Activated naive CD8-positive, alpha-beta T cell (primary cell): Measurements from ENCODE around the gene GRIN2C.

Source experiments
- H3K27ac Mint-ChIP-seq: one replicate; pipeline ENCODE4 v1.8.0; 2021; ENCODE audit warnings: mixed read lengths
- H3K27me3 Mint-ChIP-seq: one replicate; pipeline ENCODE4 v1.8.0; 2021; ENCODE audit warnings: mixed read lengths
- H3K36me3 Mint-ChIP-seq: one replicate; pipeline ENCODE4 v1.8.0; 2021; ENCODE audit warnings: mixed read lengths
- H3K4me1 Mint-ChIP-seq: one replicate; pipeline ENCODE4 v1.8.0; 2021; ENCODE audit warnings: low read depth, mixed read lengths
- H3K4me3 Mint-ChIP-seq: one replicate; pipeline ENCODE4 v1.8.0; 2021; ENCODE audit warnings: mild to moderate bottlenecking, mixed read lengths
- H3K9me3 Mint-ChIP-seq: one replicate; pipeline ENCODE4 v1.8.0; 2021; ENCODE audit warnings: low read depth, mixed read lengths

The GRIN2C gene

GRCh38 chr17:74815550-74816370 is 43.9 kb downstream of the GRIN2C start:
- H3K9me3 Mint-ChIP-seq: no peaks in the 10 kb centered on the region
- H3K27me3 Mint-ChIP-seq: no peaks in the 10 kb centered on the region
- no peak overlapping the region for H3K27ac Mint-ChIP-seq
- peaks cover 1% of the 10 kb centered on the region for H3K36me3 Mint-ChIP-seq
- no peaks in the 10 kb centered on the region for H3K4me1 Mint-ChIP-seq
- H3K4me3 Mint-ChIP-seq: no peak overlapping the region

GRCh38 chr17:74815067-74815466 is 44.6 kb downstream of the GRIN2C start:
- no peak overlapping the region for H3K27ac Mint-ChIP-seq
- H3K36me3 Mint-ChIP-seq: peaks cover 4% of the 10 kb centered on the region
- no peak overlapping the region for H3K4me3 Mint-ChIP-seq
- no peaks in the 10 kb centered on the region for H3K4me1 Mint-ChIP-seq
- no peaks in the 10 kb centered on the region for H3K27me3 Mint-ChIP-seq
- H3K9me3 Mint-ChIP-seq: no peaks in the 10 kb centered on the region

GRCh38 chr17:74814453-74814852 is 45.2 kb downstream of the GRIN2C start:
- Mint-ChIP-seq H3K4me3 (no peak overlapping the region), H3K4me1 (no peaks in the 10 kb centered on the region), H3K27me3 (no peaks in the 10 kb centered on the region), H3K9me3 (no peaks in the 10 kb centered on the region), H3K36me3 (peaks cover 6% of the 10 kb centered on the region), H3K27ac (no peak overlapping the region)

GRCh38 chr17:74812109-74813009 is 47.3 kb downstream of the GRIN2C start:
- H3K4me3 Mint-ChIP-seq: no peak overlapping the region
- H3K27ac Mint-ChIP-seq: no peak overlapping the region
- H3K9me3 Mint-ChIP-seq: no peaks in the 10 kb centered on the region
- peaks cover 6% of the 10 kb centered on the region for H3K36me3 Mint-ChIP-seq
- no peaks in the 10 kb centered on the region for H3K4me1 Mint-ChIP-seq
- H3K27me3 Mint-ChIP-seq: no peaks in the 10 kb centered on the region

- Mint-ChIP-seq H3K4me1 (no peaks in the 10 kb centered on the region), H3K9me3 (no peaks in the 10 kb centered on the region), H3K27ac (no peak overlapping the region), H3K27me3 (no peaks in the 10 kb centered on the region), H3K36me3 (peaks cover 6% of the 10 kb centered on the region), H3K4me3 (no peak overlapping the region)
Measured at GRCh38 chr17:74810699-74811485, 48.8 kb downstream of the GRIN2C start.

- no peaks in the 10 kb centered on the region for H3K27me3 Mint-ChIP-seq
- no peaks in the 10 kb centered on the region for H3K9me3 Mint-ChIP-seq
- H3K27ac Mint-ChIP-seq: no peak overlapping the region
- no peak overlapping the region for H3K4me3 Mint-ChIP-seq
- no peaks in the 10 kb centered on the region for H3K4me1 Mint-ChIP-seq
- H3K36me3 Mint-ChIP-seq: peaks cover 6% of the 10 kb centered on the region
Measured at GRCh38 chr17:74808714-74809430, 50.8 kb downstream of the GRIN2C start.

- no peaks in the 10 kb centered on the region for H3K4me1 Mint-ChIP-seq
- no peaks in the 10 kb centered on the region for H3K9me3 Mint-ChIP-seq
- no peak overlapping the region for H3K27ac Mint-ChIP-seq
- H3K27me3 Mint-ChIP-seq: no peaks in the 10 kb centered on the region
- H3K36me3 Mint-ChIP-seq: peaks cover 7% of the 10 kb centered on the region
- no peak overlapping the region for H3K4me3 Mint-ChIP-seq
Measured at GRCh38 chr17:74807925-74808324, 51.8 kb downstream of the GRIN2C start.

- no peaks in the 10 kb centered on the region for H3K9me3 Mint-ChIP-seq
- H3K27me3 Mint-ChIP-seq: no peaks in the 10 kb centered on the region
- no peak overlapping the region for H3K4me3 Mint-ChIP-seq
- no peaks in the 10 kb centered on the region for H3K4me1 Mint-ChIP-seq
- H3K36me3 Mint-ChIP-seq: peaks cover 8% of the 10 kb centered on the region
- H3K27ac Mint-ChIP-seq: no peak overlapping the region
Measured at GRCh38 chr17:74807441-74807840, 52.2 kb downstream of the GRIN2C start.

GRCh38 chr17:74806334-74806733 is 53.4 kb downstream of the GRIN2C start:
- Mint-ChIP-seq H3K27me3 (no peaks in the 10 kb centered on the region), H3K36me3 (peaks cover 10% of the 10 kb centered on the region), H3K27ac (no peak overlapping the region), H3K4me1 (no peaks in the 10 kb centered on the region), H3K4me3 (no peak overlapping the region), H3K9me3 (no peaks in the 10 kb centered on the region)

GRCh38 chr17:74805591-74805991 is 54.1 kb downstream of the GRIN2C start:
- Mint-ChIP-seq H3K27me3 (no peaks in the 10 kb centered on the region), H3K36me3 (peaks cover 7% of the 10 kb centered on the region), H3K27ac (no peak overlapping the region), H3K4me3 (no peak overlapping the region), H3K4me1 (no peaks in the 10 kb centered on the region), H3K9me3 (no peaks in the 10 kb centered on the region)

GRCh38 chr17:74804683-74805082 is 55.0 kb downstream of the GRIN2C start:
- Mint-ChIP-seq H3K36me3 (peaks cover 9% of the 10 kb centered on the region), H3K9me3 (no peaks in the 10 kb centered on the region), H3K27ac (no peak overlapping the region), H3K4me3 (no peak overlapping the region), H3K4me1 (no peaks in the 10 kb centered on the region), H3K27me3 (no peaks in the 10 kb centered on the region)

GRCh38 chr17:74803971-74804370 is 55.7 kb downstream of the GRIN2C start:
- Mint-ChIP-seq H3K4me1 (no peaks in the 10 kb centered on the region), H3K36me3 (peaks cover 11% of the 10 kb centered on the region), H3K27me3 (no peaks in the 10 kb centered on the region), H3K27ac (no peak overlapping the region), H3K9me3 (no peaks in the 10 kb centered on the region), H3K4me3 (no peak overlapping the region)

GRCh38 chr17:74803388-74803930 is 56.2 kb downstream of the GRIN2C start:
- no peaks in the 10 kb centered on the region for H3K9me3 Mint-ChIP-seq
- no peak overlapping the region for H3K4me3 Mint-ChIP-seq
- H3K27me3 Mint-ChIP-seq: no peaks in the 10 kb centered on the region

GRCh38 chr17:74801896-74802295 is 57.8 kb downstream of the GRIN2C start:
- Mint-ChIP-seq H3K27me3 (no peaks in the 10 kb centered on the region), H3K36me3 (peaks cover 11% of the 10 kb centered on the region)

More at GRCh38 chr17:74803388-74803930, 56.2 kb downstream of the GRIN2C start:
- Mint-ChIP-seq H3K27ac (no peak overlapping the region), H3K4me1 (no peaks in the 10 kb centered on the region), H3K36me3 (peaks cover 11% of the 10 kb centered on the region)

More at GRCh38 chr17:74801896-74802295, 57.8 kb downstream of the GRIN2C start:
- Mint-ChIP-seq H3K27ac (no peak overlapping the region), H3K4me1 (no peaks in the 10 kb centered on the region), H3K4me3 (no peak overlapping the region), H3K9me3 (no peaks in the 10 kb centered on the region)
